NCI-H2029 treated with DMSO at 0.1 percent for 48 hours (cell line): ENCODE measurements around the gene FPR2.
"Not testable (repeated sequence)": the region's sequence is repeated elsewhere in the genome, so short reads cannot be mapped to it uniquely, and the experiment has no call there.

Experiments
- DNase-seq: peaks from one replicate; lab custom pipeline; 2025; lab: John Stamatoyannopoulos, UW

The FPR2 gene

DNA sequence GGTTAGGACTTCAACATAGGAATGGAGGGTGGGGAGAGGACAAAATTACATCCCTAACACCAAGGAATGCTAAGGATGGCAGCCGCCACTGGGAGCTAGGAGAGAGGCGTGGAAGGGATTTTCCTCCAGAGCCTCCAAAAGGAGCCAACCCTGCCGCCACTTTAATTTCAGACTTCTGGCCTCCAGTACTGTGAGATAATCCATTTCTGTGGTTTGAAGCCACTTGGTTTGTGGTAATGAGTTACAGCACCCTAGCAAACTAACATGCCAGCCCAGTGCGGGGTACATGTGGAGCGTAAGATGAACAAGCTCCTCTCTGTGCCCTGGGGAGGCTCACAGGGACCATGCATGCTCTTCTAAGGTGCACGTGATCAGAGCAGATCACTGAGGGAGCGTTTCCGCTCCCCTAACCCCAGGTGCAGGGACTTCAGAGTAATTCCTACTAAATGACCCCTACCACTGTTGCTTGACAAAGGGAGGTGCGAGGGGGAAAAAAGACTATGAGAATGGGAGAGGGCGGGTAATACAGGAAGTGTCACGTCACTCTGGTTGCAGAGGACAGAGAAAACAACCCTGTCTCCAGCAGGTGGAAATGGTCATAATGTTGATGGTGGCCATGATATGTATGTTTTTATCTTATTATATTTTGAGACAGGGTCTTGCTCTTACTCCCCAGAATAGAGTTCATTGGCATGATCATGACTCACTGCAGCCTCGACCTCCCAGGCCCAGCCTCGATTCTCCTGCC is 21.3 kb upstream of the FPR2 start:
- DNase-seq = no peak

DNA sequence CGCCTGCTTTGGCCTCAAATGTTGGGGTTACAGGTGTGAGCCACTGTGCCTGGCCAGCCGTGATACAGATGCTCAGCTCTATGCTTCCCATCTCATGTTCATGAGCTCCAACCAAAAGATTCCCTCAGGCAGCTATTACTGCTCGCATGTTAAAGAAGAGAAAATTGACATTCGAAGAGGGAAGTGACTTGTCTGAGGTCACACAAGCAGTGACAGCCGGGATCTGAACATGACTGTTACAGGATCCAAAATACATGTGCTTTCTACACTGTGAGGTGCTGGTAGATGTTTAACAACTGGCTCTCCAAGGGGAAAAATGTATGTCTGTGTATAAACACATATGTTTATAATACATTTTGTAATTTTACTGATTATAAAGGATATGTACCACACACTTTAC is 20.6 kb upstream of the FPR2 start:
- no peak for DNase-seq

DNA sequence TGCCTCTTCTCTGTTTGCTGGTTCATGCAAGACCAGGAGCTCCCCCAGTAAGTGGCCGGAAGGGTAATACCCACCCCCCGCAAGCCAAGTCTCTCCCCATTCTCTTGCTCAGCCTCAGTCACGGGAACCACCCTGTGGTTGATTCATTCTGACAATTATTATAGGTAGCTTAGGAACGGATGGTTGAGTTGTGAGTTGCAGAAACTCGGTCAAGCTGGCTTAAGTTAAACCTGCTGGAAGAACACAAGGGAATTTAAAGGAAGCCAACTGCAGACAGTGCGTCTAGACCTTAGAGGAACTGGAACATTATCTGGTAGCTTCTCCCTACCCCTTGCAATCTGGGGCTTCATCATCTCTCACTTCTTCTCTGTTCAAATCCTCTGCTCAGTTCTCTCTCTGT is 18.2 kb upstream of the FPR2 start:
- no peak for DNase-seq

DNA sequence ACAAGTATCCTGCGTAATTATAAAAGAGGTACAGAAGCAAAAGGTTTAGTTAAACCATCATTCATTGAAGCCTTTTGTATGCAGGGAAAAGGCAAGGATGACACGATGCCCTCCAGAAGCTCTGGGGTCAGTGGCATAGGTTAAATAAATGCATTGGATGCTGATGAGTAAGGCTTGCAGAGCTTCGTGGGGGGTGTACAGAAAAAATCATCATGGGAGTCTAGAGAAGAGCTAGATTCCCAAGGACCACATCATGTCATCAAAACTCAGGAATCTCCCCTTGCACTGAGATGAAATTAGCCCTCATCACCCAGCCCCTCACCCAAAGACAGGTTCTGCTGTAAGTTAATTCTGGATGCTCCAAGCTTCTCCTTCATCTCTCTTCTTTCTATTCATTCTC is 17.6 kb upstream of the FPR2 start:
- no peak for DNase-seq

DNA sequence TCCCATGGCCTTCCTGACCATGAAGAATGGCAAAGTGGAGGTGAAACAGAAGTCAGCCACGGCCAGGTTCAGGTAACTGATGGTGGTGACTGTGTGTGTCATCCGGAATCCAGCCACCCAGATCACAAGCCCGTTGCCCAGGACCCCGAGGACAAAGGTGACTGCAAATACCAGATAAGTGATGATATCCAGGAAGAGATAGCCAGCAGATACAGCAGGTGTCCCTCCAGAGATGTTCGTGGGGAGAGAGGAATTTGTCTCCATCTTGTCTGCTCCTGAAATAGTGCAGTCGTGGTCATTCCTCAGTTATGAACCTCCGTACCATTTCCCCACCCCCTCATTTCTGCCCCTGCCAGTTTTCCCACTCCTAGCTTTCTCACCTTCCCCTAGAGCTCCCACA is 14.2 kb upstream of the FPR2 start:
- no peak for DNase-seq

DNA sequence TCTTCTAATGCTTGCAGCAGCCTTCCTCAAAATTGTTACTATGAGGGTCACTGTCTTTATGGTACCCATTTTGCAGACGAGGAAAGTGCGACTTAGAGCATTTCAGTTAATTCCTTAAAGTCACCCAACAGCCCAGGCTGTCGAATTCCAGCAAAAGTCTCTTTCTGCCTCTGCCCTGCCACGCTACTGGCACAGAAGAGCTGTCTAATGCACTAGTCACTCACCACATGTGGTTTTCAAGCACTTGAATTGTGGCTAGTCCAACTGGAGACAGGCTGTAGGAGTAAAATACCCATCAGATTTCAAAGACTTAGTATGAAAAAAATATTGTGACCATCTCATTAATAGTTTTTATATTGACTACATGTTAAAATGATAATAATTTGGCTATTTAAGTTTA is 11.0 kb upstream of the FPR2 start:
- DNase-seq = no peak

DNA sequence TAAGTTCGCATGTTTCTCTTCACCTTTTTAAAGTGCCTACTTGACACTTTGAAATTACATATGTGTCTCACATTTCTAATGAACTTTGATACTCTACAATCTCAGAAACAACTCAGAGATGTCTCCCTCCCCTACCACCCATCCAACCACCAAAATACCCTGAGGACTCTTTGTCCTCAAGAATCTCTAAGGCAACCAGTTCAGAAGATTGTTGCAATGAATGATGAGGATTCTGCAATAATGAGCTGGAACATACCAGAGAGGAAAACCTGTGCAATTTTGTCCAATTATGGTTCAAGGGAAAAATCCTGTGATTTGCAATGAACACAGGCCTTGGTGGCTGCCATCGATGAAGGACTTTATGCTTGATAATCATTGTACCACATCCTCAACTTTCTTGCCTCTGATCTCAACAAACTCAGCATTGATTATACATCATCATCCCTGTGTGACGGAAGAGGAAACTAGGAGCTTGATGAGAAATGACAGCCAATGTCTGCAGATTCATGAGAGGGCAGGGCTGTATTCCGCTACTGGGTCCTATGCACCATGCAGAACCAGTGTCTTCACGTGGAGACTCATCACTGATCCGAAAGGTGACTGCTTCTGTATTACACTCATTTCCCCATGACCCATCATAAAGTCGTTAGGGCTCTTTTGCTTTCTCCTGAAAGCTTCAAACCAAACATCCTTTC is 10.4 kb upstream of the FPR2 start:
- DNase-seq = no peak

DNA sequence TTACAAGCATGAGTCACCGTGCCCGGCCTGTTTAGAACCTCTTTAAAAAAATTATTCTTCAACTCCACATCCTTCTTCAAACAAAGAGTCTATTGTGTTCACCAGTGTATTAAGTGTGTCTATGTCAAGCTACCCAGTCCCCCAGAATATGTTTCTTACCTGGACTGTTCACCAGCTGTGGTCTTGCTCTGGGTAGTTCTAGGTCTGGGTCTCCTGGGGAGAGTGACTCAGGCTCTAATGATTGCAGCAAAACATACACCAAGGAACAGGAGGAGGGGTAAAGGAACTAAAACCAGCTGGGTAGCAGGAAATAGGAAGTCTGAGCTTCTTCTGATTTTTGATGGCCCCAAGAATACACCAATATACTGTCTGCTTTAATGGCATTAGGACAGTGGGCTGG is 9.3 kb upstream of the FPR2 start, which contains the start of gene FPR1:
FPR1 (minus strand) TSS at position 224 of the 400 bp plus-strand sequence. CDS start 4,884 bp downstream, outside the sequence.
- DNase-seq = no peak

DNA sequence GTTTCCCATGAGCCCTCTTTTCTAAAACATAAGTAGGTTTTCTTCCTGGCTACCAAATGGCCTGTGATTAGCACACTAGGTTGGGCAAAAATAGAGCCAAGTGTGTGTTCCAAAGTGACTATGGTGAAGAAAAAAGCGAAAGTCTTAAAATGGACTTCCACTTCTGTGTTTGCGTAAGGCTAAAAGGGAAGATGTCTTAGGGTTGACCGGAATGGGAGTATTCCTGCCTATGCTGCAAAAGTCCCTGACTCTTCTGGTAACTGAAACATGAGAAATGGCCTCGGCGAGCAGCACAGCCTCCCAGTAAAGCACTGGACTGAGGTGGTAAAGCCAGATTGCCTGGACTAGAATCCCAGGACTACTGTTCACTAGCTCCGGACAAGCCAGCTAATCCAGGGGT is 6.9 kb upstream of the FPR2 start:
- DNase-seq = no peak

DNA sequence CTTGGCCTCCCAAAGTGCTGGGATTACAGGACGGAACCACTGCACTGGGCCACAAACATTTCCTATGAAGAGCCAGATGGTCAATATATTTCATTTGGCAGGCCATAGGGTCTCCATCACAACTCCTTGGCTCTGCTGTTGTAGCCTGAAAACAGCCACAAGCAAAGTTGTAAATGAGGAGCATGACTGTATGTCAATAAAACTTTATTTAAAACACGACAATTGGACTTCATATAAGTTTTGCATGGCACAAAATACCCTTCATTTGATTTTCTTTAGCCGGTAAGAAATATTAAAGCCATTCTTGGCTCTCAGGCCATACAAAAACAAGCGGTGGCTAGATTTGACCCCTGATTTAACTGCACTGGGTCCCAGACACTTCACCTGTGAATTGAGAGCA is 6.2 kb upstream of the FPR2 start:
- no peak for DNase-seq

DNA sequence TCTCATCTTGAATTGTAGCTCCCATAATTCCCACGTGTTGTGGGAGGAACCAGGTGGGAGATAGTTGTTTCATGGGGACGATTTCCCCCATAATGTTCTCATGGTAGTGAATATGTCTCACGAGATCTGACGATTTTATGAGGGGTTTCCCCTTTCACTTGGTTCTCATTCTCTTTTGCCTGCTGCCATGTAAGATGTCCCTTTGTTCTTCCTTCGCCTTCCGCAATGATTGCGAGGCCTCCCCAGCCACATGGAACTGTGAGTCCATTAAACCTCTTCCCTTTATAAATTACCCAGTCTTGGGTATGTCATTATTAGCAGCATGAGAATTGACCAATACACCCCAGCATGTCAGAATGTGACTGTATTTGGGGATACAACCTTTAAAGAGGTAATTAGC is 5.4 kb upstream of the FPR2 start:
- DNase-seq = no peak

DNA sequence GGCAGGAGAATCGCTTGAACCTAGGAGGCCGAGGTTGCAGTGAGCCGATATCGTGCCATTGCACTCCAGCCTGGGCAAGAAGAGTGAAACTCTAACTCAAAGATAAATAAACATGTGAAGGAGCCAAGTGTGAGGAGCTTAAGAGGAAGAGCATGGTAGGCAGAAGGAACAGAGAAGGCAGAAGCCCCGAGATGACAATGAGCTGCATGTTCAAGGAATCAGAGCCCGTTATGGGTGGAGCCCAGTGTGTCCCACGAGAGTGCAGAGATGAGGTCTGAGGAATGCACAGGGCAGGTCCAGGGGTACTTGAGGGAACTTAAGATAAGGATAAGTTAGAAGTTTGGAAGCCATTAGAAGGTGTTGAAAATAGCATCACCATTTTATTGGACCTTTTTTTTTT is 716 bp downstream of the FPR2 start:
- DNase-seq = no peak

DNA sequence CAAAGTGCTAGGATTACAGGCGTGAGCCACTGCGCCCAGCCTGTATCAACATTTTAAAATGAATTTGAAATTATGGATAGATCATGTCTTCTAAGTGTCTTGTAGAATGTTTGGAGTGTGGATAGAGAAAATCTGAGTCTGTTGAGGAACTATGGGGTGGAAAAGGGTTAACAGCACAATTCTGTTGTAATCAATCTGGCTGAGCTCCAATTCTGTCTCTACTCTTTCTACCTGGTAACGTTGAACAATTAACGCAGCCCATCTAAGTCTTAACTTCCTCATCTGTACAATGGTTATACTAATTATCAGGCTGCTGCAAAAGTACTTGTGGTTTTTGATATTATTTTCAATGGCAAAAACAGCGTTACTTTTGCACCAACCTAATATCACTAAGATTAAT is 4.1 kb downstream of the FPR2 start:
- no peak for DNase-seq

DNA sequence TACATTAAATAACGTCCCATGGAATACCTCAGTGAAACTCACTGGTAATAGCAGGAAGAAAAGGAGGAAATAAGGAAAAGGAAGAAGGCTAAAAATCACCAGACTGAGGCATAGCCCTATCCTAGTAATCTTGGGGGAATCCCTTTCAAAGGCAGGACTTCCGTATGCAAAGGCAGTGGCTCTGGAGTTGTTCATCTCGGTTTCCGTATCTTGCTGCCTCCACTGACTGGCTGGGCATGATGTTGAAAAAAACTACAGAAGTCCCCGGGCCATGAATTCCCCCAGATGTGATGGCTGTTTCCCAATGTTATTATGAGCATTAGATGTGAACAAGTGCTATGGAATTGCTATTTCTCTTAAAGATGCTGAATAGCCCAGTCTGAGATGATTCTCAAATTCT is 5.5 kb downstream of the FPR2 start:
- DNase-seq = no peak

DNA sequence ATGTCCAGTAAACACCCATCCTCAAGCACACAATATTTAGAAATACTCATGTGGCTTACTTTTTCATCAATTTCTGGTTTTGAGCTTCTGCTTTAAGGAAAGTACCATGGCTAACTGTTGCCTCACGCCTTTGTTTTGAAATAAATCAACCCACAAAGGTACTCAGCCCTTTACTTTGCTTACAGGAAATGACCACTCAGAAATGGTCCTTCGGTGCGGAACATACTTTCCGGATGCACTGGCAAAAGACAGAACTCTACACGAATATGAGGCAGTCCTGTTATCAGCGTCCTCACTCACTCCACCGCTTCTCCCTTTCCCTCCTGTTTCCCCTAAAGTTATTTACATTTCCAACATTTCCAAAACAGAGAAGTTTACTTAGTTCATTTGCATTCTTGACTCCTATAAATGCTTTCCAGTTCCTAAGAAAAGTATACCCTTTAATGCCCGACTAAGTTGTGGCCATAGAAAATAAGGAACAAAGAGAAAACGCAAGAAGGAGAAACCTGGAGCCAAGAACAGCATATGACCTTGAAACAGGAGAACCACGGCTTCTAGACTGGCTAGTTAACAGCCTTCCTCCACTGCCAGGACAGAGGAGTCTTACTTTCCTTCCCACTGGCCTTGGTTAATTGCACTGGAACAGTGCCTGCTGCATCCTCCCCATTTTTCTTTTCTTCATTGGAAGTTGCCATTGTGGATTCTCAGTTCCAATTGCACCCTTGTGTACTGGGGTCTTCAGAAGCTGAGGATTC is 10.6 kb downstream of the FPR2 start:
- no peak for DNase-seq

DNA sequence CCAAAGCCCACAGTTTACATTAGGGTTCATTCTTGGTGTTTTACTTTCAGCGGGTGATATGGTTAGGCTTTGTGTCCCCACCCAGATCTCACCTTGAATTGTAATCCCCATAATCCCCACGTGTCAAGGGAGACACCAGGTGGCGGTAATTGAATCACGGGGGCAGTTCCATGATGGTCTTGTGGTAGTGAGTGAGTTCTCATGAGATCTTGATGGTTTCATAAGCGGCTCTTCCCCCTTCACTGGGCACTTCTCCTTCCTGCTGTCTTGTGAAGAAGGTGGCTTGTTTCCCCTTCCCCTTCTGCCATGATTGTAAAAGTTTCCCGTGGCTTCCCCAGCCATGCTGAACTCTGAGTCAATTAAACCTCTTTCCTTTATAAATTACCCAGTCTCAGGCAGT is 12.0 kb downstream of the FPR2 start:
- DNase-seq = no peak

DNA sequence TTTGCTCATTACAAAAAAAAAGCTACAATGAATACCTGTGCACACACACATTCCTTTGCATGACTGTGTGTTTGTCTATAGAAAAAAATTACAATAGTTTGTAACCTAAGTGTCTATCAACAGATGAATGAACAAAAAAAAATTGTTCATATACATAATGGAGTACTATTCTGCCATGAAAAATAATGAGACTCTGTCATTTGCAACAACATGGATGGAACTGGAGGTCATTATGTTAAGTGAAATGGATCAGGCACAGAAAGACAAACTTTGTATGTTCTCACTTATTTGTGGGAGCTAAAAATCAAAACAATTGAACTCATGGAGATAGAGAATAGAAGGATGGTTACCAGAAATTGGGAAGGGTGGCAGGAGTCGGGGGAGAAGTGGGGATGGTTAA is 15.6 kb downstream of the FPR2 start:
- DNase-seq = not testable (repeated sequence)

DNA sequence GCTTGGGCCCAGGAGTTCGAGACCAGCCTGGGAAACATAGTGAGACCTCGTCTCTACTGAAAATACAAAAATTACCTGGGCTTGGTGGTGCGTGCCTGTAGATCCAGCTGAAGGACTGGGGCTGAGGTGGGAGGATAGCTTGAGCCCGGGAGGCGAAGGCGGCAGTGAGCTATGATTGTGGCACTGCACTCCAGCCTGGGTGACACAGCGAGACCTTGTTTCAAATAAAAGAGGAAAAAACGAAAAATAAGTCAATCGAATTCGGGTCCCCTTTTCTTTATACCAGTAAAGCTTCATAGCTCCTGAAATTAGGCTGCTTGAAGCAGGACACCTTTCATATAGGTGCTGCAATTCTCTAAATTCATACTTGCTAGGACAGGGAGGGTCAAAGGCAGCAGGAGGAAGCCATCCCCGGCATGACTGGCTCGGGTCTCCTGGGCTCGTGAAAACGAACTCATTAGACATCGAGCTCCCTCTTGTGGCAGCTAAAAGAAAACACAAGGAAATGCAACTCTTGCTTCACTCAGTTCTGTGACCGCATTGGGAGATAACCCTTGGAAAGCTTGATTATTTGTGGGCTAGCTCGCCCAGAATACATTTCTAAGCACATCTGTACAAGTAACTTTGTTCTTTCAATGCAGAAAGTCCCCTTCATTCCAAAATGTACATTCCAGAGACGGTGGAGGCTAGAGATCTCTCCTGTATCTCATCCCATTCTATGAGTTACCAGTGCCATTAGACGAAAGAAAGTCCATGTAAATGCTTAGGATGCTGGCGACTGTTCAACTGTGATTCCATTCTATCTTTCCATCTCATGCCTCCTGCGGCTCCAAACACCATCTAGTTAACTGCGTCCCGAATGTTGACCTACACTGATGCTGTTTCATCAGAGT is 16.8 kb downstream of the FPR2 start:
- peak; percentile 7 for DNase-seq

DNA sequence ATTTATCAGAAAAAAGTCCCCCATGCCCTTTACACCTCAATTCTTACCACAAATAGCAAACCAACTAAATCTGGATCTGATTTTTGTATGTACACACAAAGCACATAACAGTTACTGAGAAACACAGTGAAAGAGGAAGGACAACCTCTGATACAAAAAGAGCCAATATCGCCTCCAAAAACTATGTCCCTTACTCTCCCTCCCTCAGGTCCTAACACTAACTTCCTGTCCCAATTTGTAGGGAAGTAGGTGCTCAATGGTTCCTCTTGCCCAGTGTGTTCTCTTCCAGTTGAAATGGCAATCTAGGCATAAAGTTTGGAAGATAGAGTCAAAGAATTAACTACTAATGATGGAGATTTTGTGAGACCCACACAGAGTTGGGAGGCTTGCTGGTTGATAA is 18.2 kb downstream of the FPR2 start:
- no peak for DNase-seq

DNA sequence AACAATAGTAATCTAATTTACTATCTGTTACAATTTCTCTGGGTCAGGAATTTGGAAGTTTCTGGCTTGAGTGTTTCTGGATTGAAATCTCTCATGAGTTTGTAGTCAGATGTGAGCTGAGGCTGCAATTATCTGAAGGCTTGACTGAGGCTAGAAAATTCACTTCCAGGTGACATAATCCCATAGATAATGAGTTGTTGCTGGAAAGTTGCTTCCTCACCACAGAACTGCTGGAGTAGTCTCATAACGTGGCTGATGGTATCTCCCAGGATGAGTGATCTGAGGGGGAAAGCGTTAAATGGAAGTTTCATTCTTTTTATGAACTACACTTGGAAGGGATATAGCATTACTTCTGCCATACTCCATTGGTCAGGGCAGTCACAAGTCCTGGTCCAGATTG is 18.7 kb downstream of the FPR2 start:
- DNase-seq = no peak

DNA sequence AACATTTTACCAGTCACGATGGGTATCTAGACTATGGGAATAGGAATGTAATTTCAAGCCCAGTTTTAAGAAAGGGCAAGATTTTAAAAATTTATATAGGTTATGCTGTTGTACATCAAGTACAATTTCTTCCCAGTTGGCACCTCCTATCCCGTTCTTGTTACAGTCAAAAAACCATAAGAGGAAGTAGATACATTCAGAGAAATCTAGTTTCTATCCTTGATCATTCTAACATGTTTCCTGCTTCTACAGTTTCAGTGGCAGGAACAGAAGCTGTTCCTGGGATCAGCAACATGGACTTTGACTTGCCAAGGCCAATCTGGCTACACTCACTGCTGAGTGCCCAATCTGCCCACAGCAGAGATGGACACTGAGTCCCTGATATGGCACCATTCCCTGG is 19.3 kb downstream of the FPR2 start:
- DNase-seq = no peak

DNA sequence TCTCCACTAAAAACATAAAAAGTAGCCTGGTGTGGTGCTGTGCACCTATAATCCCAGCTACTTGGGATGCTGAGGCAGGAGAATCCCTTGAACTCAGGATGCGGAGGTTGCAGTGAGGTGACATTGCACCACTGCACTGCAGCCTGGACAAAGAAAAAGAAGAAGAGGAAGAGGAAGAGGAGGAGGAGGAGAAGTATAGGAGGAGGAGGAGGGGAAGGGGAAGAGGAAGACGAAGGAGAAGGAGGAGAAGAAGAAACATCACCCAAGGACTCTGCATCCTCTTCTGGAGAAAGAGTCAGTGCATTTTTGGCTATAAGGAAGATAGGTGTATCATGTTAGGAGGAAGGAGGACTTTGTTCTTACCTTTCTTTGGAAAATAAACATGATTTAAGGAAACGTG is 21.0 kb downstream of the FPR2 start:
- no peak for DNase-seq
